Mesendoderm (in vitro differentiated cells): ENCODE measurements around the gene VAMP1.
A peak's percentile ranks its signal among the peaks of the same experiment; 100 is the strongest.
"Not testable (repeated sequence)": the region's sequence is repeated elsewhere in the genome, so short reads cannot be mapped to it uniquely, and the experiment has no call there.

Experiments used
- DNase-seq: peaks from one replicate; pipeline ENCODE4 v3.0.0; 2013
- H2AK5ac ChIP-seq: 2 replicates; pipeline ENCODE4 v1.6.1; 2013; ENCODE audit warnings: low read length, inconsistent platforms
- H2BK120ac ChIP-seq: 2 replicates; pipeline ENCODE4 v1.6.1; 2013; ENCODE audit warnings: low read depth, mild to moderate bottlenecking, low read length, moderate library complexity, mixed read lengths
- H2BK15ac ChIP-seq: replicated peaks from 2 replicates; pipeline ENCODE4 v1.6.1; 2013; ENCODE audit warnings: low read depth, mild to moderate bottlenecking, moderate library complexity
- H2BK5ac ChIP-seq: 2 replicates; pipeline ENCODE4 v1.6.1; 2013; ENCODE audit warnings: low read length, inconsistent platforms
- H3K18ac ChIP-seq: 2 replicates; pipeline ENCODE4 v1.6.1; 2013; ENCODE audit warnings: mild to moderate bottlenecking, low read length, mixed read lengths
- H3K23ac ChIP-seq: one replicate; pipeline ENCODE4 v1.6.1; 2013; ENCODE audit warnings: low read length
- H3K27ac ChIP-seq: 2 replicates; pipeline ENCODE4 v1.5.1; 2013; ENCODE audit warnings: low read depth, mild to moderate bottlenecking, inconsistent platforms, low read length, moderate library complexity
- H3K27me3 ChIP-seq: 2 replicates; pipeline ENCODE4 v1.6.1; 2013; ENCODE audit warnings: low read length, control low read depth, mild to moderate bottlenecking, inconsistent platforms; ENCODE audit not compliant: insufficient read depth, poor library complexity
- H3K36me3 ChIP-seq: 2 replicates; pipeline ENCODE4 v1.6.1; 2013; ENCODE audit warnings: low read length, inconsistent platforms; ENCODE audit not compliant: control insufficient read depth, insufficient read depth
- H3K4ac ChIP-seq: one replicate; pipeline ENCODE4 v1.6.1; 2013; ENCODE audit warnings: low read depth, mild to moderate bottlenecking, low read length, moderate library complexity
- H3K4me1 ChIP-seq: 2 replicates; pipeline ENCODE4 v1.6.1; 2013; ENCODE audit warnings: low read depth, low read length, inconsistent platforms; ENCODE audit not compliant: control insufficient read depth
- H3K4me2 ChIP-seq: 2 replicates; pipeline ENCODE4 v1.6.1; 2013; ENCODE audit warnings: low read length
- H3K4me3 ChIP-seq: 2 replicates; pipeline ENCODE4 v1.5.1; 2013; ENCODE audit warnings: mild to moderate bottlenecking, low read length
- H3K56ac ChIP-seq: one replicate; pipeline ENCODE4 v1.6.1; 2013; ENCODE audit warnings: low read length
- H3K79me1 ChIP-seq: 2 replicates; pipeline ENCODE4 v1.6.1; 2013; ENCODE audit warnings: low read length, inconsistent platforms
- H3K79me2 ChIP-seq: 2 replicates; pipeline ENCODE4 v1.6.1; 2013; ENCODE audit warnings: mild to moderate bottlenecking, low read length; ENCODE audit not compliant: control insufficient read depth, insufficient read depth
- H3K9ac ChIP-seq: 2 replicates; pipeline ENCODE4 v1.6.1; 2013; ENCODE audit warnings: low read length, inconsistent platforms
- H4K5ac ChIP-seq: one replicate; pipeline ENCODE4 v1.6.1; 2013; ENCODE audit warnings: low read length
- H4K8ac ChIP-seq: one replicate; pipeline ENCODE4 v1.6.1; 2013; ENCODE audit warnings: low read depth, mild to moderate bottlenecking, control low read depth, low read length, moderate library complexity
- WGBS: extraction: QIAGEN DNeasy Blood & Tissue Kit; methylation state at CpG from one replicate; pipeline ENCODE4 v1.1.7; 2013; ENCODE audit warnings: low lambda C conversion rate, missing lambda C conversion rate; ENCODE audit not compliant: insufficient coverage; ENCODE audit errors: extremely low coverage; 5-methylcytosine and 5-hydroxymethylcytosine counted together

VAMP1 gene

GRCh38 chr12:6497291-6497690 is 26.8 kb upstream of the VAMP1 start:
- H3K79me1 ChIP-seq, result peaks cover 25% of the 10 kb centered on the region
- no CpG with 5 or more reads among the region's 3 CpGs for WGBS

GRCh38 chr12:6494968-6495367 is 24.5 kb upstream of the VAMP1 start:
- Histone ChIP-seq H3K79me1 (peaks cover 18% of the 10 kb centered on the region), H3K27me3 (no peaks in the 10 kb centered on the region), H3K18ac (no peak overlapping the region), H3K23ac (no peak overlapping the region), H2BK120ac (no peak overlapping the region), H2BK5ac (no peak overlapping the region), H4K8ac (no peak overlapping the region), H3K4me1 (peaks cover 7% of the 10 kb centered on the region), H2BK15ac (no peak overlapping the region), H3K79me2 (peaks cover 22% of the 10 kb centered on the region), H3K4me3 (no peak overlapping the region), H4K5ac (no peak overlapping the region), H3K4me2 (peak overlapping the region; percentile 77), H3K27ac (no peak overlapping the region), H2AK5ac (no peak overlapping the region), H3K9ac (peak overlapping the region; percentile 90), H3K56ac (peak overlapping the region; percentile 38), H3K36me3 (peaks cover 4% of the 10 kb centered on the region), H3K4ac (no peak overlapping the region)
- no CpG with 5 or more reads among the region's 1 CpG for WGBS
- DNase-seq, result no peak

More at GRCh38 chr12:6497291-6497690, 26.8 kb upstream of the VAMP1 start:
- H3K36me3 ChIP-seq, result peaks cover 10% of the 10 kb centered on the region
- H3K4me2 ChIP-seq, H3K9ac ChIP-seq, H3K4me1 ChIP-seq, H2BK120ac ChIP-seq, H2AK5ac ChIP-seq, H2BK15ac ChIP-seq, H3K27me3 ChIP-seq, H4K8ac ChIP-seq, H4K5ac ChIP-seq, H3K18ac ChIP-seq, DNase-seq, H3K4me3 ChIP-seq, H3K27ac ChIP-seq, H3K56ac ChIP-seq, H2BK5ac ChIP-seq, H3K23ac ChIP-seq, H3K4ac ChIP-seq: not testable (repeated sequence)
- peaks cover 27% of the 10 kb centered on the region for H3K79me2 ChIP-seq

- Histone ChIP-seq H3K27me3 (no peaks in the 10 kb centered on the region), H2BK5ac (peak overlapping the region; percentile 81), H3K79me2 (peaks cover 22% of the 10 kb centered on the region), H3K4ac (no peak overlapping the region), H3K4me1 (peaks cover 7% of the 10 kb centered on the region), H3K36me3 (peaks cover 3% of the 10 kb centered on the region), H4K5ac (peak overlapping the region; percentile 84), H3K27ac (peak overlapping the region; percentile 86), H3K4me2 (peak overlapping the region; percentile 77), H2AK5ac (no peak overlapping the region), H2BK15ac (no peak overlapping the region), H3K18ac (no peak overlapping the region), H2BK120ac (no peak overlapping the region), H3K79me1 (peaks cover 18% of the 10 kb centered on the region), H3K4me3 (peak overlapping the region; percentile 93), H3K23ac (no peak overlapping the region), H3K9ac (peak overlapping the region; percentile 90), H3K56ac (peak overlapping the region; percentile 94), H4K8ac (no peak overlapping the region)
- no CpG with 5 or more reads among the region's 14 CpGs for WGBS
- no peak for DNase-seq
Observed at GRCh38 chr12:6494258-6494743, 23.8 kb upstream of the VAMP1 start.

- Histone ChIP-seq H3K36me3 (peaks cover 3% of the 10 kb centered on the region), H3K18ac (peak within 1 kb of the TSS; percentile 63), H2BK5ac (peak within 1 kb of the TSS; percentile 93), H3K4me3 (peak within 1 kb of the TSS; percentile 99), H4K8ac (peak within 1 kb of the TSS; percentile 41), H3K56ac (peak within 1 kb of the TSS; percentile 100), H3K9ac (peak within 1 kb of the TSS; percentile 100), H3K79me2 (peaks cover 22% of the 10 kb centered on the region), H3K4me1 (peaks cover 7% of the 10 kb centered on the region), H3K27ac (peak within 1 kb of the TSS; percentile 90), H3K4ac (peak within 1 kb of the TSS; percentile 78), H3K27me3 (no peaks in the 10 kb centered on the region), H4K5ac (peak within 1 kb of the TSS; percentile 100), H3K23ac (no peak within 1 kb of the TSS), H2BK15ac (no peak within 1 kb of the TSS), H3K4me2 (peak within 1 kb of the TSS; percentile 100), H2BK120ac (no peak within 1 kb of the TSS), H3K79me1 (peaks cover 18% of the 10 kb centered on the region), H2AK5ac (peak within 1 kb of the TSS; percentile 94)
- WGBS, result no CpG with 5 or more reads among the region's 49 CpGs
- DNase-seq, result peak; percentile 99
Observed at GRCh38 chr12:6493497-6494257, 23.2 kb upstream of the VAMP1 start, which contains the start of gene NCAPD2. Gene NCAPD2, plus strand, starts transcription at chr12:6494102. Its CDS starts 997 bp downstream, at chr12:6495099.

GRCh38 chr12:6492838-6493496 is 22.5 kb upstream of the VAMP1 start, which contains the start of gene MRPL51:
Gene MRPL51, minus strand, starts transcription at chr12:6493262. Its CDS starts 126 bp downstream, at chr12:6493136.
- H3K36me3 ChIP-seq, result peaks cover 3% of the 10 kb centered on the region

More at GRCh38 chr12:6492838-6493496, 22.5 kb upstream of the VAMP1 start, which contains the start of gene MRPL51:
- Histone ChIP-seq H4K8ac (peak within 1 kb of the TSS; percentile 41), H3K9ac (peak within 1 kb of the TSS; percentile 100), H3K18ac (peak within 1 kb of the TSS; percentile 63), H3K4me3 (peak within 1 kb of the TSS; percentile 99), H3K4me1 (peaks cover 7% of the 10 kb centered on the region), H3K27ac (peak within 1 kb of the TSS; percentile 90), H3K79me1 (peaks cover 18% of the 10 kb centered on the region), H3K4me2 (peak within 1 kb of the TSS; percentile 100), H3K56ac (peak within 1 kb of the TSS; percentile 100), H4K5ac (peak within 1 kb of the TSS; percentile 100), H3K23ac (no peak within 1 kb of the TSS), H3K27me3 (no peaks in the 10 kb centered on the region), H3K4ac (peak within 1 kb of the TSS; percentile 78), H2BK120ac (no peak within 1 kb of the TSS), H2BK15ac (no peak within 1 kb of the TSS), H2AK5ac (peak within 1 kb of the TSS; percentile 94), H2BK5ac (peak within 1 kb of the TSS; percentile 93), H3K79me2 (peaks cover 22% of the 10 kb centered on the region)
- WGBS, result no CpG with 5 or more reads among the region's 39 CpGs
- peak; percentile 98 for DNase-seq
